ENCODE results near the gene NEDD4.

DNA sequence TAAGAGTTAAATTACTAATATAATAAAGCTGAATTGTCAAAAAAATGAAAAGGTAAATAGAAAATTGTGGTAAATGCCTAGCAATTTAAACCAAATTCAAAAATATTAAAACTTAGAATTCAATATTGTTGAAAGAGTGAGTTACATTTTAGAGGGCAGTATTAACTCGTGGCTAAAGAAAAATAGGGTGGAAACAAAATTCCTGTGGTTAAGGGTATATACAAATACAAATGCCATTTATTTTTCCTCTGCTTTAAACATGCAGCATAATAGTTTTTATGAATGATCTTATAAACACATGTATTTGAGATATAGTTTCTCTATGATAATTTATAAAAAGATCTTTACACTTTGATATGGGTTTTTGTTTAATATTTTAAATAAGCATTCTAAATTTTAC lies 79.0 kb downstream of the NEDD4 start:
- TF ChIP-seq CTCF (IDR thresholded peaks at IDR 0.05) (no peak), POLR2A (IDR thresholded peaks at IDR 0.05) (no peak)
